GM18505 (cell line): ENCODE results near the gene ADGRG2.

Source experiments
- ATAC-seq: cut with Tn5 transposase; IDR thresholded peaks from one replicate; pipeline ENCODE4 v1.9.1; 2021; ENCODE audit not compliant: unreplicated experiment
- POLR2A ChIP-seq: IDR thresholded peaks from 4 replicates; pipeline ENCODE4 v1.6.1; 2011; ENCODE audit warnings: borderline replicate concordance; ENCODE audit not compliant: insufficient read depth, insufficient read length; ENCODE audit errors: extremely low read depth

Gene ADGRG2

GRCh38 chrX:18974993-18975392, 147.3 kb downstream of the ADGRG2 start:
- no peak for ATAC-seq
- no peak for TF ChIP-seq POLR2A

- TF ChIP-seq POLR2A: no peak
- ATAC-seq: no peak
Observed at GRCh38 chrX:18973527-18974192, 148.6 kb downstream of the ADGRG2 start.

GRCh38 chrX:18971506-18971905, 150.8 kb downstream of the ADGRG2 start:
- no peak for TF ChIP-seq POLR2A
- no peak for ATAC-seq

- TF ChIP-seq POLR2A: no peak
- no peak for ATAC-seq
Observed at GRCh38 chrX:18970465-18970864, 151.8 kb downstream of the ADGRG2 start.

- no peak for TF ChIP-seq POLR2A
Observed at GRCh38 chrX:18966624-18967023, 155.6 kb downstream of the ADGRG2 start.

GRCh38 chrX:18964901-18965300, 157.4 kb downstream of the ADGRG2 start:
- ATAC-seq: no peak
- TF ChIP-seq POLR2A: no peak

More at GRCh38 chrX:18966624-18967023, 155.6 kb downstream of the ADGRG2 start:
- ATAC-seq: no peak

- no peak for TF ChIP-seq POLR2A
- no peak for ATAC-seq
Observed at GRCh38 chrX:18964026-18964425, 158.2 kb downstream of the ADGRG2 start.

GRCh38 chrX:18962329-18962728, 159.9 kb downstream of the ADGRG2 start:
- ATAC-seq: no peak
- TF ChIP-seq POLR2A: no peak

GRCh38 chrX:18961686-18962085, 160.6 kb downstream of the ADGRG2 start:
- no peak for ATAC-seq
- no peak for TF ChIP-seq POLR2A

GRCh38 chrX:18956303-18957032, 165.8 kb downstream of the ADGRG2 start:
- TF ChIP-seq POLR2A: no peak
- ATAC-seq: no peak

- TF ChIP-seq POLR2A: no peak
- no peak for ATAC-seq
Observed at GRCh38 chrX:18955676-18956075, 166.6 kb downstream of the ADGRG2 start.

GRCh38 chrX:18951032-18951431, 171.2 kb downstream of the ADGRG2 start:
- TF ChIP-seq POLR2A: no peak
- ATAC-seq: no peak

GRCh38 chrX:18949944-18950301, 172.3 kb downstream of the ADGRG2 start:
- ATAC-seq: no peak
- TF ChIP-seq POLR2A: no peak

- no peak for ATAC-seq
- TF ChIP-seq POLR2A: no peak
Observed at GRCh38 chrX:18949291-18949943, 172.9 kb downstream of the ADGRG2 start.

- no peak for ATAC-seq
- no peak for TF ChIP-seq POLR2A
Observed at GRCh38 chrX:18946611-18947010, 175.7 kb downstream of the ADGRG2 start.

GRCh38 chrX:18946157-18946556, 176.1 kb downstream of the ADGRG2 start:
- no peak for ATAC-seq
- no peak for TF ChIP-seq POLR2A
